Nephron (organoid): ENCODE results near the gene AKIRIN1.

Source experiments
- H3K27ac Mint-ChIP-seq, 3 experiments: 2 replicates each; pipeline ENCODE4 v1.8.0; 2020; ENCODE audit warnings: mixed read lengths in 3 of 3, mild to moderate bottlenecking in 2 of 3, moderate library complexity in 1 of 3
- H3K27me3 Mint-ChIP-seq: 2 replicates; pipeline ENCODE4 v1.8.0; 2021; ENCODE audit warnings: low read depth, mild to moderate bottlenecking, moderate library complexity, mixed read lengths
- H3K36me3 Mint-ChIP-seq: 2 replicates; pipeline ENCODE4 v1.8.0; 2020; ENCODE audit warnings: low read depth, mixed read lengths
- H3K4me1 Mint-ChIP-seq: 2 replicates; pipeline ENCODE4 v1.8.0; 2020; ENCODE audit warnings: mixed read lengths
- H3K4me3 Mint-ChIP-seq, 3 experiments: 2 replicates each; pipeline ENCODE4 v1.8.0; 2020; ENCODE audit warnings: mild to moderate bottlenecking in 3 of 3, mixed read lengths in 3 of 3, moderate library complexity in 2 of 3
- H3K9me3 Mint-ChIP-seq: 2 replicates; pipeline ENCODE4 v1.8.0; 2020; ENCODE audit warnings: mixed read lengths
- TF ChIP-seq, protein P1 (sequence below), 3 experiments: fragments of 200-600 bp; sonication (generic); IDR thresholded peaks; one replicate each; pipeline ENCODE4 v1.5.0; 2021; ENCODE audit warnings: antibody characterized with exemption in 3 of 3; ENCODE audit not compliant: unreplicated experiment in 3 of 3

Gene AKIRIN1

DNA sequence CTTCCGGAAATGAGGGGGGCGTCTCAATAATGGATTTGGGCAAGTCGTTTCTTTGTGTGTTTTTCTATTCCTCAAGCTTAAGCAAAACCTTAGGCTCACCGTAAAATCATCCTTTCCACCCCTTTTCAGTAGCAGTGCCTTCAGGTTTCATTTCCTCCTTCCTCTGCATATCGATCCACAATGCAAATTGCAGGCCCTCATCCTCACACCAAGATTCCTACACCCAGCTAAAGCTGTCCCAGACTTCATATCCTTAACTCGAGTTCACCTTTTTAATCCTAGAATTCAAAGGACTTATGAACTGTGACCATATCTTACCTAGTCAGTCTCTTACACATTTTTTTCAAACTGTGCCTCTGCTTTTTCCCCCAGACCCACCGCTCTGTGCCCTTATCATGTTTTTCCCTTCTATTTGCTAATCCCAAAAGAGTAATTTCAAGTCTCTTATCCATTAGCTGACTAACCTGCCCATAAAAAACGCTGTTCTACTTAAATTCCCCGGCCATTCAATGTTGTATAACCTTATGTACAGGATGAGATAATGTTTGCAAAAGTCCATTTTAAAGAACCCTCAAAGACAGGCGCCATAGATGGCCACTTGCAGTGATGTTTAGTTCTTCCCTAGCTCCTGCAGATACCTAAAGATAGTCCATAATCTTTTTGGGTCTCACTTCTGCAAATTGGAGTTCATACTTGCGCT is 1.5 kb downstream of the AKIRIN1 start:
- peaks cover 28% of the 10 kb centered on the region for H3K36me3 Mint-ChIP-seq
- no peaks in the 10 kb centered on the region for H3K9me3 Mint-ChIP-seq
- H3K27ac Mint-ChIP-seq: peak overlapping the region; percentile 47 to 90 (median 79)
- peak overlapping the region; percentile 88 to 91 (median 89) for H3K4me3 Mint-ChIP-seq
- TF ChIP-seq, protein P1, sequence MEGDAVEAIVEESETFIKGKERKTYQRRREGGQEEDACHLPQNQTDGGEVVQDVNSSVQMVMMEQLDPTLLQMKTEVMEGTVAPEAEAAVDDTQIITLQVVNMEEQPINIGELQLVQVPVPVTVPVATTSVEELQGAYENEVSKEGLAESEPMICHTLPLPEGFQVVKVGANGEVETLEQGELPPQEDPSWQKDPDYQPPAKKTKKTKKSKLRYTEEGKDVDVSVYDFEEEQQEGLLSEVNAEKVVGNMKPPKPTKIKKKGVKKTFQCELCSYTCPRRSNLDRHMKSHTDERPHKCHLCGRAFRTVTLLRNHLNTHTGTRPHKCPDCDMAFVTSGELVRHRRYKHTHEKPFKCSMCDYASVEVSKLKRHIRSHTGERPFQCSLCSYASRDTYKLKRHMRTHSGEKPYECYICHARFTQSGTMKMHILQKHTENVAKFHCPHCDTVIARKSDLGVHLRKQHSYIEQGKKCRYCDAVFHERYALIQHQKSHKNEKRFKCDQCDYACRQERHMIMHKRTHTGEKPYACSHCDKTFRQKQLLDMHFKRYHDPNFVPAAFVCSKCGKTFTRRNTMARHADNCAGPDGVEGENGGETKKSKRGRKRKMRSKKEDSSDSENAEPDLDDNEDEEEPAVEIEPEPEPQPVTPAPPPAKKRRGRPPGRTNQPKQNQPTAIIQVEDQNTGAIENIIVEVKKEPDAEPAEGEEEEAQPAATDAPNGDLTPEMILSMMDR (IDR thresholded peaks at IDR 0.05; ENCODE audit: unreplicated experiment in 3 of 3): no peak
- peaks cover 38% of the 10 kb centered on the region for H3K4me1 Mint-ChIP-seq
- no peaks in the 10 kb centered on the region for H3K27me3 Mint-ChIP-seq

DNA sequence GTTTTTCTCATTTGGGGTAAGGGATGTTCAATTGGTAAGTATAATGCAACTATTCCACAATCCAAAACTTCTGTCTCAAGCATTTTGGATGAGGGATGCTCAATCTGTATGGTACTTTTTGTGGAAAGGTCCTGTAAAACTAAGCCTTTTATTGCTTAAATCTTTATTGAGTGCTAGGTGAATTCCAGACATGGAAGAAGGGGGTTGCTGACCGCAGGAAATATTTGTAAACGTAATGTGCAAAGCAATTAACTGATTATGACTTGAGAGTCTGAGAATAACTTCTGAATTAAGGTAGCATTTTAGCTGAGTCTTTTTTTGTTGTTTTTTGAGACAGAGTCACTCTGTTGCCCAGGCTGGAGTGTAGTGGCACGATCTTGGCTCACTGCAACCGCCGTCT is 3.1 kb downstream of the AKIRIN1 start:
- peaks cover 39% of the 10 kb centered on the region for H3K36me3 Mint-ChIP-seq
- no peaks in the 10 kb centered on the region for H3K9me3 Mint-ChIP-seq
- H3K27me3 Mint-ChIP-seq: no peaks in the 10 kb centered on the region
- TF ChIP-seq, protein P1 (IDR thresholded peaks at IDR 0.05; ENCODE audit: unreplicated experiment in 3 of 3): no peak
- H3K4me1 Mint-ChIP-seq: peaks cover 44% of the 10 kb centered on the region
- peak overlapping the region; percentile 26 to 52 (median 41) for H3K4me3 Mint-ChIP-seq
- no peak overlapping the region for H3K27ac Mint-ChIP-seq

DNA sequence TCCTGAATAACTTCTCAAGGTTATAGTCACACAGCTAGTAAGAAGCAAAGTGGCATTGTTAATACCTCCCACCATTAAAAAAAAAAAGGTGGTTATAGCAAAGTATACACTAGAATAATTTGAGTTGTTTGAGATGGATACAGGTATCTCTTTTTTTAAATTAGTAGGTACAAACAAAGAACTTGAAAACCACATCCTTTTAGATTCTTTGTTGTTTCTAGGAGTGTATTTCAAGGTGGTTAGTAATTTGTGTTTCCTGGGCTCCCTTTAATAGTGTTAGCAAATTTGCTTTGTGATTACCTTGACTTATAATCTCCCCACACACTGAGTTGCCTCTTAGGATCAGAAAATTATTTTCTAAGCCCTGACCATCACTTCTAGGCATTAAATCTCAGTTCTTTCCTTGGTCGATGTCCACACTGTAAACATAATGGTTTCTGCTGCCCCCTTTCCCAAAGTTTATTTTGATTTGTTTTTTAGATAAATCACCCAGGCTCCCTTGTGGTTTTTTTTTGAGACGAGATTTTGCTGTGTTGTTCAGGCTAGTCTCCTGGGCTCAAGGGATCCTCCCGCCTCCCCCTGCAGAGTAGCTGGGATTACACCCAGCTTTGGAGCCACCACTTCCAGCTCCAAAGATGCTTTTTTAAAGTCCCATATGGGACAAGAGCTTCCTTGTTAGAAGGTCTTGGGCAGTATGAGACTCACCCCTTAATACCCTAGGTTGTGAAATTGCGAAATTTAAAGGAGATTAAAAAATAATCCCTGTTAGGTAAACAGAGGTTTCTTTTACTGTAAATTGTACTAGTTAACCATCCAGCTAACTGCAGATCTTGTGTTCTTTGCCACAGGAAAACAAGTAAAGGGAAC is 6.2 kb downstream of the AKIRIN1 start:
- Mint-ChIP-seq H3K4me3 (peak overlapping the region in 2 of 3 experiments; percentile 26 to 44), H3K4me1 (peaks cover 29% of the 10 kb centered on the region), H3K27ac (peak overlapping the region in 2 of 3 experiments; percentile 9 to 63), H3K27me3 (no peaks in the 10 kb centered on the region), H3K36me3 (peaks cover 55% of the 10 kb centered on the region), H3K9me3 (no peaks in the 10 kb centered on the region)
- TF ChIP-seq, protein P1 (IDR thresholded peaks at IDR 0.05; ENCODE audit: unreplicated experiment in 3 of 3): no peak

DNA sequence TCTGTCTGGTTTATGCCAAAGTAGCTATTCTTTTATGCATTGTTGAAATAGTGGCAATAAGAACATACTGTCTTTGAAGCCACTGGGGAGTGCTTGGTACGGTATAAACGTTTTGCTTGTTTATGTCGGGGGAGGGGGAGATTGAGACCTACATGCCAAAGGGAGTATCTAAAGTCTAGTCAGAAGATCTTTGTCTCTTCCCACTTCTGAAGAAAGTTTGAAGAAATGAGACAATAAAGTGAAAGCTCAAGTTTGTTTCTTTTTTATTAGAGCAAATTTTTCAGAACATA is 6.8 kb downstream of the AKIRIN1 start:
- TF ChIP-seq, protein P1 (IDR thresholded peaks at IDR 0.05; ENCODE audit: unreplicated experiment in 3 of 3): no peak
- H3K27me3 Mint-ChIP-seq: no peaks in the 10 kb centered on the region
- peaks cover 61% of the 10 kb centered on the region for H3K36me3 Mint-ChIP-seq
- peak overlapping the region in 1 of 3 experiments; percentile 22 for H3K27ac Mint-ChIP-seq
- H3K9me3 Mint-ChIP-seq: no peaks in the 10 kb centered on the region
- H3K4me1 Mint-ChIP-seq: peaks cover 23% of the 10 kb centered on the region
- no peak overlapping the region for H3K4me3 Mint-ChIP-seq

DNA sequence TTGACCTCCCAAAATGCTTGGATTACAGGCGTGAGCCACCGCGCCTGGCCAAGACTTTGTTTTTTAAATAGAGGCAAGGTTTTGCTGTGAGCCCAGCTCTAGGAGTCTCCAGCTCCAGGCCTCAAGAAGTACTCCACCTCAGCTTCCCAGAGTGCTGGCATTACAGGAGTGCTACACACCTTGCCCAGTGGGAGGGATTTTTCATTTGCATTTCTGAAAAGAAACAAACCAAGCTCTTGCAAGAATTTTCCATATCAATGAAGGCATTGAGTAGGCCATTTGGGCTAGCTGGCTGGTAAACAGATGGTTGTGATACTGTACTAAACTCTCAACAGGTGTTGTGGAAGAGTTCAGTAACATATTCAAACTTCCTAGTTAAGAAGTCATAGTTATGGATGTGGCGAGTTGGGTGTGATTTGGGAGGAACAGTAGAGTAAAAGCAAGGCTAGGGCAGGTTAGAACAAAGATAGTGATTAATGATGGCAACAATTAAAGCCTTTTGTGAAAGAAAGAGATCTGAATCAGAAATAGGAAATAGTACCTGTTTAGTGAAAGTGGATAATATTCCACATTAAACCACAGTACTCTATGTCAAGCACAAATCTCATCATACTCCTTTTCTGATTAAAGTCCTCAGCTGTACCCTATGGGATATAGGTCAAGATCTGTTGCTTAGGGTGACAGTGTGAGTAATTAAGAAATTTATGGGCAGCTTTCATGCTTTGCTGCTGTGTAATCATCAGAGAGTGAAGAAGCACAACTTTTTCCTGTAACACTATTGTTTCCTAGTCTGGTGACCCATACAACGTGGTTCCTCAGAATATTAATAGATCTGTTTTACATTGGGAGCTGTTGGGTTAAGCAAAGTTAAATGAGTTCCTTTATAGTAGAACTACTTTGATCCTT is 10.7 kb downstream of the AKIRIN1 start:
- H3K9me3 Mint-ChIP-seq: no peaks in the 10 kb centered on the region
- peaks cover 72% of the 10 kb centered on the region for H3K36me3 Mint-ChIP-seq
- no peaks in the 10 kb centered on the region for H3K27me3 Mint-ChIP-seq
- TF ChIP-seq, protein P1 (IDR thresholded peaks at IDR 0.05; ENCODE audit: unreplicated experiment in 3 of 3): no peak
- H3K4me3 Mint-ChIP-seq: no peak overlapping the region
- H3K27ac Mint-ChIP-seq: peak overlapping the region in 2 of 3 experiments; percentile 22 to 93
- H3K4me1 Mint-ChIP-seq: peaks cover 12% of the 10 kb centered on the region
